CD4-positive, alpha-beta T cell treated with Interferon gamma for 1 hour (primary cell): Measurements from ENCODE around the gene CACYBP.
A peak's percentile ranks its signal among the peaks of the same experiment; 100 is the strongest.

Source experiments
- DNase-seq: peaks from one replicate; pipeline ENCODE4 v3.0.0-alpha.2; 2020

Gene CACYBP

DNA sequence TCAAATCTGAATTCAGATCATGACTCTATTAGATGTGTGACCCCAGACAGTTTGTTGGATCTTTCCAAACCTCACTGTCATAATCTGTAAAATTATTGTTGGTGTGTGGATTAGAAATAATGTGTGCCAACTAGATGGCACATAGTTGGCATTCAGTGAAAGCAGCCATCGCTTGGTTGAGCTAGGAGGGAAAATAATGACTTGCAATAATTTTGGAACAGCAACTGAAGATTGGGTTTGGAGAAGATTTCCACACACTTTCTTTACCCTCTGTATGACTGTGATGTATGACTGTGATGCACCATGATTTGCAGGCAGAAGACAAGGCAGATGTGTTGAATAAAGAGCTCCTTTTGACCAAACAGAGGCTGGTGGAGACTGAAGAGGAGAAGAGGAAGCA is 24.0 kb upstream of the CACYBP start:
- no peak for DNase-seq

DNA sequence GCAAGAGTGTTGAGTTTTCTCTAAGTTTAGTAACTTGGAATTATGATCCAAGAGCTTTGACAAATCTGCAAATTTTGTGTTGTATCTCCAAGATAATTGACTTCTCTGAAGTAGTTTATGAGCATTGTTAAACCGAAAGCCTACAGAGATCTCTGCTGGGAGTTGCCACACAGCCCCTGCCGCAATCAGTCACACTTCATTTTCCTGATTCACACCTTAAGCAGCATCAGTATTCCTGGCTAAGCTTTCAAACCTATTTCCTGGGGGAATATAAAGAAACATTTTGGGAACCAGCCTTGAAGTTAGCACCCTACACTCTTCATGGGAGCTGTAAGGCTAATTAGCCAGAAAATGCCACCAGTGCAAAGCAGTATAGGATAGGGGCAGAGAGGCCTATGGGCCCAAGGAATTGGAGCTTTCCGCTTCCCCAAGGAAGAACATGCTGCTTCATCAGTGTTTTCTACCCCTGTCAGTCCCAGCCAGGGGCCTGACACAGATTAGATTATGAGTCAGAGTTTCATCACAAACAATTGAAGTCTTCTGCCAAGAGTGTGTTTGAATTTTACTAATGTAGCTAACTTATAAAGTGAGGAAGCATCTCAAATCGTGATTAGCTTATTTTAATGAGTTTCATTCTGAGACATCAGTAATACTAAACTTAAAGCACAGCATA is 23.2 kb upstream of the CACYBP start:
- no peak for DNase-seq

DNA sequence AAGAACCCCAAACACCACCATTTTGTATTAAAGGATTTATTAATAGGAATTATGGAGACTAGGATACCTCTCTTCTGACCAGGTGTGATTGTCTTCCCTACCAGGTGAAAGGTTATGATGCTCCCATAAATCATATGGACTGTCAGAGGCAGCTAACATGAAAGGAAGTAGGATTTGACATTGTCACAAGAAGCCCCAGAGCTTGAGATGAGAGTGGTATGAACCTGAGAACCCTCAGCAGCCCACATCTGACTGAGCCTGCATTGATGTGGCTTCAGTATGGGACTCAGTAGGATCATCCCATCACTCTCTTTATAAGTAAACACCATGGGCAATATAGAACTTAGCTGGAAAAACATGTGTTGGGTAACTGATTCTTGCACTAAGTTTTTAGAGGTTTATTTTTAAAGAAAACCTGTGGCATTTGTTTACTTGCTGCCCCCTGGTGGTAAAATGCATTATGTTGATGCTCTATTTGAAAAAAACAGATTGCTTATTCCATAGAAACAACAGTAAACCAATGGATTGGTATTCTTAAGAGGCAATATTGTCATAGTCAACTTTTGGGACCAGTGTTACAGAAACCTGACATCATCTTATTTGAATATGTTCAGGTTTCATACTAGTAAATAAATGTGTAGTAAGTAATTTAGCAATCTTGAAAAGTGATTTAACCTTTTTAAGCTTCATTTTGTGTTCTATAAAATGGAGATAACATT is 16.6 kb upstream of the CACYBP start:
- DNase-seq, result no peak

DNA sequence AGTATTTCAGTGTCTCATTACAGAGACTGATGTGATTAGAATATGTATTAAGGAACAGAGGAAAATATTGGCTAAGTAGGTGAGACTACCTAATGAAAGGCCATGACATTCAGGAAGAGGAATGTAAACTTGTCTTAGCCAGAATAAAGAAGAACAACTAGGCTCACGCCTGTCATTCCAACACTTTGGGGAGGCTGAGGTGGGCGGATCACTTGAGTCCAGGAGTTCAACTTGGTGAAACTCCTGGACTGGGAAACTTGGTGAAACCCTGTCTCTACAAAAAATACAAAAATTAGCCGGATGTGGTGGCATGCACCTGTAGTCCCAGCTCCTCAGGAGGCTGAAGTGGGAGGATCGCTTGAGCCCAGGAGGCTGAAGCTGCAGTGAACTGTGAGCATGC is 14.8 kb upstream of the CACYBP start:
- DNase-seq, result no peak

DNA sequence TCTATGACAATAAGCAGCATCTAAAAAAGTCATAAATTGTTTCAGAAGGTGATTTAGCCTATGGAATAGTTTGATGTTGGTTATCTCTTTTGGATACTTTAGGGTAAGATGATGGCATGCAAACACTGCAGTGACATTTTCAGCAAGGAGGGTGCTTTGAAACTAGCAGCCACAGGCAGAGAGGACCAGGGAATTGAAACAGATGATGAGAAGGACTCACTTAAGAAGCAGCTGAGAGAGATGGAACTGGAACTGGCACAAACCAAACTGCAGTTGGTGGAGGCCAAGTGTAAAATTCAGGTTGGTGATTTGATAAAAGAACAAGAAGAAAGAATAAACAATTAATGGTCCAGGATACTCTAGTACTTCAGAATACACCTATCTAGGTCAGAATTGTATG is 11.2 kb upstream of the CACYBP start:
- no peak for DNase-seq

DNA sequence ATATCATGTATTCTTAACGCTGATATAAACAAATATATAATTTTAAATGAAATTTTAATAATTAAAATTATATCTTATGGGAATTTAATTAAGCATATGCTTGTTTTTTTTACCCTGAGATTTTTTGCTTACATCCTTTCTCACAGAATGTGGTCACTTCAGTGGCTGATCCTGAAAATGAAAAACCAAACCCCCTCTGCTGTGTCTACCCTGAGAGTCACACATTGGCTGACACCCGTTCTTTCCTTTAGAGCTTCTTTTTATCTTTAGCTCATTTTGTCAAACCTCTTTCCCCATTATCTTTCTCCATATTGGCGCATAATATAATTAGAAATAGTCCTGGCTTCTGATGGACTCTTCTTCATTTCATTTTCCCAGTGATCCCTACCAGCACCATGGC is 10.8 kb upstream of the CACYBP start:
- no peak for DNase-seq

DNA sequence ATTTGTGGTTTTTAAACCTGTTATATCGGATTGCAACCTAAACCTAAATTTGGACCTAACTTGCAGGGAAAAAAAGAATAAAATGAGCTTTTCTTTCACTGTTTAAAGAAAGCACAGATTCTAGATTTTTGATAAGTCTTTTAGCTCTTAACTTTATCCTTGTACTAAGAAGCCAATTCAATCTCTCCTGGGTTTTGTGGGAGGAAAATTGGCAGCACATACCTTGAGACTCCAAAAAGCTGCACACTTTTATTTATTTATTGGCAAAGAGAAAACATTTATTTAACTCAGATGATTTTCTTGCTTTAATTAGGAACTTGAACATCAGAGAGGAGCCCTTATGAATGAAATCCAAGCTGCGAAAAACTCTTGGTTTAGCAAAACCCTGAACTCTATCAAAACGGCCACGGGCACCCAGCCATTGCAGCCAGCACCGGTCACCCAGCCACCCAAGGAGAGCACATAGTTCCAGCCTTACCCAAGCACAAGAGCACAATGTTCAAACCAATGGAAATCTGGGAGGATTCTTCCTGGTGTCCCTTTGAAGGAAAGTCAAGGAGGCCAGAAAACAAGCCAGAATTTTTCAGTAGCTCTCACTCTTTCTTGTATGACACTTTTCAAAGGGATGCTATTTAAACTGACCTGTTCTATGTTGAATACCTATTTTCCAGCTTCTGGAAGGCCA is 10.1 kb upstream of the CACYBP start:
- no peak for DNase-seq

DNA sequence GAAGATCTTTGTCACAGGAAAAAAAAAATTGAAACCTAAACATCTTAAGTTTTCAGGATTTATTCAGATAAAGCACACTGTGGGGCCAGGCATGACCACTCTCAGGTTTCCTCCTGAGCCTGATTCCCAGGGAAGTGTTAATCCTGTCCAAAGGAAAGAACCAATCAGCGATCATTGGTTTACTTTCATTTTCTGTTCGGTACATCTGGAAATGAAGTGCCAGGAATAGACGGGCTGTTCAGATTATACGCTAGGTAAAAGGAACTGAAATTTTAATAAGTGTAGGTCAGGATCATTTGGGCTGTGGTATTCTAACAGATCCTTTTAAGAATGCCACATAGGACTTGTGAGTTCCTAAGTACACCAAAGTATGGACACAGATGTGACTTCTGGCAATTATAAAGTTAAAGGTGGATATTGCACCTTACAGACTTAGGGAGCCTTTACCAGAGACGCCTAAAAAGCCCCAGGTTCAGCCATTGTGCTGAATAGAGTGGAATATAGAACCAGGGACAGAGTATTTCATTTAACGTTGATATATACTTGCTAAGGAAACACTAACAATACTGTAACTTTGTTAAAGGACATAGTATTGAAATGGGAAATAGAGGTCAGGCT is 9.3 kb upstream of the CACYBP start:
- no peak for DNase-seq

DNA sequence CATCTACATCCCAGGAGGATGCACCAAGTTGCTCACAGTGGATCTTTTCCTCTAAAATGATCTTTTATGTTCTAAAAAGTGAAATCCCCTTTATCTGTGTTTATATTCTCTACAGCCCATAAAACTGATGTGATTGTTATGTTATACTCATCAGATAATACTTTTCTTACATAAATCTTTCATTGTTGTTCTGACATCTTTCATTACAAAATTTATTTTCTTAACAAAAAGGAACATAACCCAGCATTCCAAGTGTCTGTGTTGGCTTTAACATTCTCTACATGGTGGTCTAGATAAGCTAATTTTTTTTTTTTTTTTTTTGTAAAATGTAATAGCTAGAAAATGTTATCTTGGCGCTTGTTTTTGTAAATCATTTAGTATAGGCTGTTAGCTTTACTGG is 8.3 kb upstream of the CACYBP start:
- DNase-seq, result no peak

DNA sequence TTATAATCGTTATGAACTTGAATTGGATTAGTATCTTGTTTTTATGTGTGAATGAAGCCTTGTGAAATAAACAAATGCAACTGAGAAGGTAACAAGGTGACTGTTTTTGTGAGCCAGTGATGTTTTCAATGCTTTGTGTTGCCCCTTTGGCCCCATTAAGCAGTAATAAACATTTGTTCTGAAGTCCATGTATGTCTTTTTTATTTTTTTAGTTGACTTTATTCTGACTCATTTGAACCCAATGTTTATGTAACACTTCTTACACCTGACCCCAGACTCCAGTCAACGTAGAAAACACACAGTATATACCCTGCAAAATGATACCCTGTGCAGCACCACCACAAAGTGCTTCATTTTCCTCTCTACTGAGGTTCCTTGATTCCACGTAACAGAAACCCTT is 4.6 kb upstream of the CACYBP start:
- no peak for DNase-seq

DNA sequence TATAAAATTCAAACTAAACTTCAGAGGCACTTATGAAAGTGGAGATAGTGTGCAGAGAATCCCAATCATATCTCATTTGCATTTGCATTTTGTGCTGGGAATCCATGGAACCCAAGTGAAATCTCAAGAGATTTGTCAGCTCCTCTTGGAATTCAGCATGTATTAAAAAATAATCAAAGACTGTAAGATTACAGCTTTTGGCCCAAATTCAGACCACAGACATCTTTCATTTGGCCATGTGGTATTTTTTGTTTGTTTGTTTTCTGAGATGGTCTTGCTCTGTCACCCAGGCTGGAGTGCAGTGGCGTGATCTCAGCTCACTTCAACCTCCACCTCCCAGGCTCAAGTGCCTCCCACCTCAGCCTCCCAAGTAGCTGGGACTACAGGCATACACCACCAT is 3.8 kb upstream of the CACYBP start:
- no peak for DNase-seq

DNA sequence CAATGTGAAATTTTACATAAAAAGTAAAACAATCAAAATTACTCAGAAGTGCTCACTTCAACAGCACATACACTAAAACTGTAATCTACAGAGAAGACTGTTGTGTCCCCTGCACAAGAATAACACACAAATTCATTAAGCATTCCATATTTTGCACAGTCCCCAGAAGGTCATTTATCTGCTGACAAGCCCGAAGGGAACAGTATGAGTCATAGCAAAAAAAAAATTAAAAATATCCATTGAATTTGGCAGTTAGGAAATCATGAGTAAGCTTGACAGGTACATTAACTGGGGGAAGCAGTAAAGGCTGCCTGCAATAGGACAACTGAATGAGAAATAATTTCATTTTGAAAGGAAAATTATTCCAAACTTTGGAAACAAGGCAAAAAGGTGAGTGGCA is 3.3 kb upstream of the CACYBP start:
- DNase-seq, result no peak

DNA sequence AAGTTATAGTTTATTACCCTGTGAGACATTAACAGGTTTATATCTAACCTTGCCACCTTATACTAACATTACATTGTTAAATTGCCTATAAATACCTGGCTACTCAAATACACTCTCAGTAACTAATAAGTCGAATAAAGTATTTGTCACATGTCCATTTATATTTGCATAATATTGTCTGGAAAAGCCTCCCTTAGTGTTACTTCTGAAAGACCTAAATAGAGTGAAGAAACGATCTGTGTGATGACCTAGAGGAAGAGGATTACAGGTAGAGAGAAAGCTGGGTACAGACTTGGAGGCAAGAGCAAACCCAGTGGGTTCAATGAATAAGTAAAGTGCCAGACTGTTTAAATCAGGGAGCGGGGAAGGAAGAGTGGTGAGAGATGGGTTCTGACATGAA is 2.7 kb upstream of the CACYBP start:
- no peak for DNase-seq

DNA sequence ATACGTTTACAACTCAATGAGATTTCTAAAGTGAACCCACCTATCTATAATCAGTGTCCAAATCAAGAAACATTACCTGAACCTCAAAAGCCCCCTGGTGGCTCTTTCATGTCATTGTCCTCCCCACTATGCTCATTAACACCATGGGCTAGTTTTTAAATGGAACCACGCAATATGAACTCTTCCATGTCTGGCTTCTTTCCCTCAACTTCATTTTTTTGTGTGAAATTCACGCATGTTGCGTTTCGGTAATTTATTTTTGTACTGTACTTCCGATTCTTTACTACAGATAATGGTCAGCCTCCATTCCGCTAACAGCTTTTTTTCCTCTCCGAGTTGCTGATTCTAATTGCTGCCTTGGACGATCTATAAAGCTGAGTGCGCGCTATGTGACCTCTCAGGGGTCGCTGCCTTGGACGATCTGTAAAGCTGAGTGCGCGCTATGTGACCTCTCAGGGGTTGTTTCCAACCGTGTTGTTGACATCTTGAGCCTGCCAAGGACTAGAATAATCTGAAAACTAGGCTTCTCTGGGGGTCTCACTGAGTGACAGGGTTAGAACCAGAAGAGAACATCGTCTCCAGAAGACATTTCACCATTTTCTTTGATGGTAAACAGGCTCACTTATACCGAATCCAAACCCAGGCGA is 1.1 kb upstream of the CACYBP start:
- DNase-seq, result peak; percentile 63

DNA sequence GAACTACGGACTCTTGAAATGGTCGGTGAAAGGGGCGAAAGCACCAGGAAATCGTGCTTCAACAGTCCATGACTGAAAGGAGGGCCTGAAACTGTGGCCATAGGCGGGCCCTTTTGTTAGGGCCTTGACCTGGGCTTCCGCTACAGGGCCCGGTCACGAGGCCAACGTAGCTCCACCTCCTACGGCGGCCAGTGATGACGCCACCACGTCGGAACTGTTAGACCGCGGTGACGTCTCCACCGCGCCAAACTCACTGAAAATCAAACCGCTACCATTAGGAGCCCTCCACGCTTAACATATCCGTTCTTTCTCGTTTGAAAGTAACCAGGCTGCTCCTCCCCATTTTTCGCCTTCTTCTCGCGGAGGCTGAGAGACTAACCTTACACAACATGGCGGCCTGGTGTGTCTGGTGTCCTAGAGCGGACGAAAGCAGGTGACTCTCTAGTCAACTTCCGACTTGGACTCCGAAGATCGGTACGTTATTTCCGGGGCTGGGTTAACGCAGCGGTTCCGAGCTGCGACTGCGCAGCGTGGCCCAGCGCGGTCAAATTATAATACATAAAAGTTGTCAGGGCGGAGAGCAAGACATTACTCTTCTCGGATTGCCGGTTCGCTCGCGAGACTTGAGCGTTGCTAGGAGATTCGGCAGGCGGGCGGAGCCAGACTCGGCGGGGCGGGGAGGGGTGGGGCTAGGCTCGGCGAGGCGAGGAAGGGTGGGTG is 371 bp upstream of the CACYBP start:
- DNase-seq, result peak; percentile 99

DNA sequence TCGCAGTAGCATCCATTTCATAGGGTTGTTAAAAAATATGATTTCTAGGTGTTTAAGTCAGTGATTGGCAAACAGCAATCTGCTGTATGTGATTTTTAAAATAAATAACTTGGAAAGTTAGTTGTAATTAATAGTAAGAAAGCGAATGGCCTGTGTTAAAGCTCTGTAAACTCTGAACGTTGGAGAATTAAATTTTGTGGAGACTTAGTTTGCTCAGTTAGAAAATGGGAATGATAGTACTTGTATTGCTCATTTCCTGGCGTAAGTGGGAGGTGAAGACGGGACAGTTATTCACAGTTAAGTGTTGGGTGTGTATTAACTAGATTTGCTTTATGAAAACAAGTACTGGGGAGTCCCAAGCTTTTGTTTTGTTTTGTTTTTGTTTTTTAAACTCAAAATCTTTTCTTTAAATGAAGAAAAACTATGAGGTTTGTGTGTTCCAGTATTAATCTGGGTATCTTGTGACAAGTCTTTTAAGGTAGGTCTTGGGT is 995 bp downstream of the CACYBP start:
- DNase-seq, result no peak

DNA sequence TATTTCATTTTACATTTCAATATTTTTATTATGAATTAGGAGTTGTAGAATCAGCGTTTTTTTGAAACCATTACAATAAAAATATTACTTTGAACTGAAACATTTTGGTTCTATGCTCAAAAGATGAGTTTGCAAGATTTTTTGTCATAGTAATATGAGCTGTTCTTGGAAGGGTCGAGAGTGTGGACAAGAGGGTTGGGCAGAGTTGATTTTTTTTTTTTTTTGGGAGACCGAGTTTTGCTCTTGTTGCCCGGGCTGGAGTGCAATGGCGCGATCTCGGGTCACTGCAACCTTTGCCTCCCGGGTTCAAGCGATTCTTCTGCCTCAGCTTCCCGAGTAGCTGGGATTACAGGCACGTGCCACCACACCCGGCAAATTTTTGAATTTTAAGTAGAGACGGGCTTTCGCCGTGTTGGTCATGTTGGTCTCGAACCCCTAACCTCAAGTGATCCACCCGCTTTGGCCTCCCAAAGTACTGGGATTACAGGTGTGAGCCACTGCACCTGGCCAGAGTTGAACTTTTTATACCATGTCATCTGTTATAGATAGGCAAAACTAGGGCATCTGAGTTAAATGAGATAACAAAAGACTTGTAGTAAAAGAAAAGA is 3.3 kb downstream of the CACYBP start:
- no peak for DNase-seq

DNA sequence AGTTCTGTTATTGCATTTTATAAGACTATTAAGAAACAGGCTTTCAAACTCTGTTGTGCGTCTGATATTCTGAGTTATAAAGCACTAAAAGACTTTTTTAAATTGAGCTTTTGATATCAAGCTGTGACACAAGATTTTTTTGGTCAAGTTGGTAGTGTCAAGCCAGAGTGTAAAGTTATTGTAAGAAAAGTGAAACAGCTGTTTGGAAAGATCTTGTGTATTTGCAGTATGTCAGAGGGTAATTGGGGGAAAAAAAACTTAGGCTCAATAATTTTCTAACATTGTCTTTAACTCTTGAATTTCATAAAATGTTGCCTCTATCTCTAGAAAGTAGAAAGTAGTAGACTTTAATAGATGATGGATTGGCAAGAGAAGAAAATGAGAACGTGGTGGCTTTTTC is 3.8 kb downstream of the CACYBP start:
- no peak for DNase-seq

DNA sequence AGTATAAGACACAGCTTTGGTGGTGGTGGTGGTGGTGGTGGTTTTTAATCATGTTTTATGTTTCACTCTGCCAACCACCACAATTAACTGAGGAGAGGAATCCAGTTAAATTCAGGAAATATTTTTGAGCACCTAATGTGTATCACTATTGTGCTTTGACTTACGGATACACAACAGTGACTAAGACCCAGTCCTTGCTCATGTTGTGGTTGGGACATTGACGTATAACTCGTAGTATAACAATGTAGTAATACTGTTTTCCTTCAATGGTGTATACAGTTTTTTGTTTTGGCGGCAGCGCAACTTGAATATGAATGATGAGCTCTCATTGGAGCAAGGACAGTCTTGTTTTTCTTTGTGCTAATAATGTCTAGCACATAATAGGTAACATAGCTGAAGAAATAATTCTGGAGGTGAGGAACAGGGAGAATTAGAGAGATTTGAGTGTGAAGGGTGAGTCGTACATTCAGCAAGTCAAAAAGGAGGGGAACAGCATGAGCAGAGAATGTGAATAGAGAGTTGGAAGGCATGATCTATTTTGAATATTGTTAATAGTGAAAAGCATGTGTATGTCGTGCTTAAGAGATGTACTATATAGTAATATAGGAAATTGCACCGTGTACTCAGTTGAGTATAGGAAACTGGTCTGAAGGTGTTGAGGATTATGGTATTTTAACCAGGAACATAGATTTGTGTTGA is 5.5 kb downstream of the CACYBP start:
- DNase-seq, result no peak

DNA sequence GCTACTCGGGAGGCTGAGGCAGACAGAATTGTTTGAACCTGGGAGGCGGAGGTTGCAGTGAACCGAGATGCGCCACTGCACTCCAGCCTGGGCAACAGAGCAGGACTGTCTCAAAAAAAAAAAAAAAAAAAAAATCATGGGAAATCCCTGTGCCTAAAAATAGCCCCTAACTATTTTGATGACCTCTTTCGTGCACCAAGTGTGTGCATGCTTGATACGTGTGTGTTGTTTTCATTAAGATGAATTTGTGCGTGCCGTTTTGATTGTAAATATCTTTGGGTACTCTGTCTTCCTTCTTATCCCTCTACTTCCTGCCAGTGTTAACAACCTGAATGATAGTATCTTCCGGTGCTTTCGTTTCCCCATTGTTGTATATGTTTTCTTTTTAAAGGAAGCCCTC is 9.8 kb downstream of the CACYBP start:
- DNase-seq, result no peak

DNA sequence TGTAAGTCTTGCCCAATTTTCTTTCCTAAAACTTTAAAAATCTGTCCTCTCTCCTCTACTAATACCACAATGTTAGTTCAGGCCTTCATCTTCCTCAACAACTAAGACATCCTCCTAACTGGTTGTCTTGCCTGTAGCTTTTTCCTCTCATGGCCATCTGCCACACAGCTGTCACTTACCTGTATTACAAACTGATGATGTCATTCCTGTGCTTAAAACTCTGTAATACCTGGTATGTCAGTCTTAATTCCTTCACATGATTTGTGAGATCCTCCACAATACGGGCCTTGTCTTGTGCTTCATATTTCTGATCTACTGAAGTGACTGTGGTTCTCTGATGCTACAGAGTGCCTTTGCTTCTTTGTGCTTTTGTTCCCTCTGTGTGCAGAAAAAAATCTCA is 13.7 kb downstream of the CACYBP start:
- DNase-seq, result no peak
